CD4-positive, alpha-beta T cell treated with Interleukin-2 at 100 ng/mL for 4 hours (primary cell): ENCODE data around the gene ERP44.
"Not testable (repeated sequence)": the region's sequence is repeated elsewhere in the genome, so short reads cannot be mapped to it uniquely, and the experiment has no call there.

Experiments
- DNase-seq: peaks from one replicate; pipeline ENCODE4 v3.0.0-alpha.2; 2020; ENCODE audit warnings: low spot score

ERP44 gene

DNA sequence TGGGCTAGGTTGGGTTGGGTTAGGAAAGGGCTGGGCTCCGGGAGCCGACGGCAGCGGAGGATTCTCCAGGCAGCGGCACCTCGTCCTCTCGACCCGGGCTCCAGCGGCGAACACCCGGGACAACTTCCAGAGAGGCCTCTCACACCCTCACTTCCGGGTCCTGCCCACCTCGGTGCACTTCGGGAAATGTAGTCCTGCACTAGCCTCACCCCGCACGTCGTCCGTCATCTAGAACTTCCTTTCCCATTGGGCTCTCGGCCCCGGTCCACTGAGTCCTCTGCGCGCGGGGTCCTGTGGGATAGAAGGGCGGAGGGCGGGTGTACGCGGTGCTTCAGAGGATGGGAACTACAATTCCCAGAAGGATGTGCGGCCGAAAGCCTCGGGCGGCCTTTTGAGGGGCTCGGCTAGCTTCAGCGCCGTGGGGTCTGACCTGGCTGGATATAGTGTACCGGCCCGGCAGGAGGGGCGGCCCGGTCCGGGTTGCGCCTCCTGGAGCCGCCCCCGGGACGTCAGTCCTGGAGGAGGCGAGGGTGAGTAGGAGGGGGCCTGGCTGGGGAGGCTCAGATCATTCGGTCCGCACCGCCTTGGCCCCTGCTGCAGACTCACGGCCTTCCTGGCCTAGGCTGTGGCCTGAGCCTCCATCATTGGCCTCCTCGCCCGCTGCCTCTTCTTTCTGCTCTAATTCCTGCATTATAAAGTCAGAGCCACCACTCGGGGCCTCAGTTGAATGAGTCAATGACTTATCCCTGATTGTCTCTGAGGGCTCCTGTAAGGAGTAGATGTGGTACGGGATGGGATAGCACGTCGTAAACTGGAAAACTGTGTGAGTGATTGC is at the start of gene ERP44, which contains the start of gene INVS:
Gene ERP44 (minus strand): TSS at position 114 of the 835 bp plus-strand sequence. CDS start 160 bp downstream, outside the sequence.
Gene INVS (plus strand): TSS at position 357 of the 835 bp plus-strand sequence. CDS start 5,279 bp downstream, outside the sequence.
- peak; percentile 98 for DNase-seq

DNA sequence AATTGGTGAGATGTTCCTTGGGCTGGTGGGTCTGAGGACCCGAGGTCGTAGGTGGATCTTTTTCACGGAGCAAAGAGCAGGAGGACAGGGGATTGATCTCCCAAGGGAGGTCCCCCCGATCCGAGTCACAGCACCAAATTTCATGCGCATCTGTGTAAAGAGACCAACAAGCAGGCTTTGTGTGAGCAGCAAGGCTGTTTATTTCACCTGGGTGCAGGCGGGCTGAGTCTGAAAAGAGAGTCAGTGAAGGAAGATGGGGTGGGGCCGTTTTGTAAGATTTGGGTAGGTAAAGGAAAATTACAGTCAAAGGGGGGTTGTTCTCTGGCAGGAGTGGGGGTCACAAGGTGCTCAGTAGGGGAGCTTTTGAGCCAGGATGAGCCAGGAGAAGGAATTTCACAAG is 47.2 kb upstream of the ERP44 start:
- DNase-seq = not testable (repeated sequence)

DNA sequence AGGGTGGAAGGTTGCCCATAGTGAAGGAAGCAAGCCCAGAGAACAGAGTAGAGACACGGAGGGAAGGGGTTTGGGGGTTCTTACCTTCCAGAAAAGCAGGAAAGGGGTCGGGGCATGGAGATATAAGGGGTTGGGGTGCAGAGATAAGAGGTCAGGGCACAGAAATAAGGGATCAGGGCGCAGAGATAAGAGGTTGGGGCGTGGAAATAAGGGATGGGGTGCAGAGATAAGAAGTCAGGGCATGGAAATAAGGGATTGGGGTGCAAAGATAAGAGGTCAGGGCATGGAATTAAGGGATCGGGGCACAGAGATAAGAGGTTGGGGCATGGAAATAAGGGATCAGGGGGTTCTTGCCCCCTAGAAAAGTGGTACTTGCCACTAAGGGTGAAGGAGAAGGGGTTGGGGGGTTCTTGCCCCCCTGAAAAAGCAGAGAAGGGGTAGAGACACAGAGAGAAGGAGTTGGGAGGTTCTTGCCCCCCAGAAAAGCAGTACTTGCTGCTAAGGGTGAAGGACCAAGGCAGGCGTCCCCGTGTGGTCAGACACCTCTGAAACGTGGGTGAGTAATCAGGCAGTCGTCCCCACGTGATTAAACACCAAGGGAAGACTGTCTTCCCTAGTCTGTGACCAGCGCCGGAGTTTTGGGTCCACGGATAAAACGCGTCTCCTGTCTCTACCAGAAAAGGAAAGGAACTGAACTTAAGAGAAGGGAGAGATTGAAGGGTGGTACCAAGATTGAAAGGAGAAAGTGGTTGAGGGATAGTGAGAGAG is 46.6 kb upstream of the ERP44 start:
- not testable (repeated sequence) for DNase-seq

DNA sequence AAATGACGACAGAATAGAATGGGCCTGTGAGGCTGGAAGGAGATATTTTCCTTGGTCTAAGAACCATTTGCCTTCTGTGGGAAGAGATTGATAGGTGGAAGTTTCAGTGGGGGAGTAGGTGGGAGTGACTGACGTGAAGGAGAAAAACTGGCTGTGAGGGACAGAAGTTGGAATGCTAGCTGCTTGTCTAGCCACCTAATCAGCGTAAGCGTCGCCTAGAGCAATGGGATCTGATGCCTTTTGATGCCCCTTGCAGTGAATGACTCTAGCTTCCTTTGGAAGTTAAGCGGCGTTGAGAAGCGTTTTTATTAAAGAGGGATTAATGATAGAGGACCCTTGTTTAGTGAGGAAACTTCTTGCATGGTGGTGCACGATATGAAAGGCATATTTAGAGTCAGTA is 43.1 kb upstream of the ERP44 start:
- DNase-seq = not testable (repeated sequence)

DNA sequence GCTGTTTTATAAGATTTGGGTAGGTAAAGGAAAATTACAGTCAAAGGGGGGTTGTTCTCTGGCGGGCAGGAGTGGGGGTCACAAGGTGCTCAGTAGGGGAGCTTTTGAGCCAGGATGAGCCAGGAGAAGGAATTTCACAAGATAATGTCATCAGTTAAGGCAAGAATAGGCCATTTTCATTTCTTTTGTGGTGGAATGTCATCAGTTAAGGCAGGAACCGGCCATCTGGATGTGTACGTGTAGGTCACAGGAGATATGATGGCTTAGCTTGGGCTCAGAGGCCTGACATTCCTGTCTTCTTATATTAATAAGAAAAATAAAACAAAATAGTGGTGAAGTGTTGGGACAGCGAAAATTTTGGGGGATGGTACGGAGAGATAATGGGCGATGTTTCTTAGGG is 41.5 kb upstream of the ERP44 start:
- not testable (repeated sequence) for DNase-seq

DNA sequence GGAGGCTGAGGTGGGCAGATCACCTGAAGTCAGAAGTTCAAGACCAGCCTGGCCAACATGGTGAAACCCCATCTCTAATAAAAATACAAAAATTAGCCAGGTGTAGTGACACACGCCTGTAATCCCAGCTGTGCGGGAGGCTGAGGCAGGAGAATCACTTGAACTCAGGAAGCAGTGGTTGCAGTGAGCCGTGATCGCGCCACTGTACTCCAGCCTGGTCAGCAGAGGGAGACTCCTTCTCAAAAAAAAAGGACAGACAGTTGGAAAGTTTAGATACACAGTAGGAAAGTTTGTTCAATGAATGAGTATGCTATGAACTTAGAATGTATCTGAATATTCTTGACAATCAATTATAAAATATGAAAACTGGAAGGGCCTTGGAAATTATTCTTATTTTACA is 38.0 kb upstream of the ERP44 start:
- not testable (repeated sequence) for DNase-seq

DNA sequence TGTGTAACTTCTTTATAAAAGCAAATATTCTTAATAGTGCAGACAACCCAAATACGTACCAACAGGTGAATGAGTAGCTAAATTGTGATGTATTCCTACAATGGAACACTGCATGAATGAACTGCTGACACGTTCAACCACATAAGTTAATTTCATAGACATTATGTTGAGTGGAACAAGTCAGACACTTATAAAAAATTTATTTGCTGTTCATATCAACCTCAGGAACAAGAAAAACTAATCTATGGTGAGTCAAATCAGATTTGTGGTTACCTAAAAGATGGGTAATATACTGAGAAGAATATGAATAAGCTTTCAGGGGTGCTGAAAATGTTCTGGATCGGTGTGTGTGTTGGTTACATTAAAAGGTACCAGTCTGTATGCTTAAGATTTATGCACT is 35.9 kb upstream of the ERP44 start:
- DNase-seq = no peak

DNA sequence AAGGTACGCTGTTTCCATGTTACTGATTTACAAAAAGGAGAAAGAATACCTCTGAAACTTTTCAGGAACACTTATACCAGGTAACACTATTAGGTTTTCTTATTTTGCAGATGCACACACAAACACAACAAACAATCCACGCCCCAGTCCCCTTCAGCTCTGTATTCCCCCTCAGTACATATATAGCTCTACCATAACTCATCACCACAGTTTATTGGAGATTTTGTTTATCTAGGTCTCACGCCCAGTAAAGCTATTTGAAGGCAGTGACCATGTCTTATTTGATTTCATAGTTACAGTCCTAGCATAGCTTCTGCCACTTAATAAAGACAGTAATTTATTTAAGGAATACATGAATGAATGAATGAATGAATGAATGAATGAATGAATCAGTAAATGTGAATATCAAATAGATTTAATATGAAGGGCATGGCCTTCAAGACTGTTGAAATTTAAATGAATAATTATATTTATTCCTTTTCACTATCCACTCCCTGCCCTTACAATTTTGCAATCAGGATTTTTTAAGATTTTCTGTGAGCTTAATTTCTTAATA is 33.2 kb upstream of the ERP44 start:
- no peak for DNase-seq

DNA sequence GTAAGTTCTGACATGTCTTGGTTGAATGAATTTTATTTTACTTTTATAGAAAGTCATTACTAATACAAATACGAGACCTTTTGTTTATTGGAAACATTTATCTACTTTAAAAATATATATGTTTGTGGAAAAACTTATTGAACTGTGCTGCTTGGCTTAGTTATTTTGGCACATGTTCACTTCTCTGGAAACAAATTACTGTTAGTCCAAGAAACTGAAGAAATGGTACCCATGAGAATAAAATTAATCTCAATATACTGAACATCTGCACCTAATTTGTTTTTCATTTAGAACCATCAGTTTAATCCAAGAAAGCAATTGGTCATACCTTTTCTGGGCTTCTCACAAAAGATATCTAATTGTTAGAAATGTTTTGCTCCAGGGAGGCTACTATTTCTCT is 32.4 kb upstream of the ERP44 start:
- no peak for DNase-seq

DNA sequence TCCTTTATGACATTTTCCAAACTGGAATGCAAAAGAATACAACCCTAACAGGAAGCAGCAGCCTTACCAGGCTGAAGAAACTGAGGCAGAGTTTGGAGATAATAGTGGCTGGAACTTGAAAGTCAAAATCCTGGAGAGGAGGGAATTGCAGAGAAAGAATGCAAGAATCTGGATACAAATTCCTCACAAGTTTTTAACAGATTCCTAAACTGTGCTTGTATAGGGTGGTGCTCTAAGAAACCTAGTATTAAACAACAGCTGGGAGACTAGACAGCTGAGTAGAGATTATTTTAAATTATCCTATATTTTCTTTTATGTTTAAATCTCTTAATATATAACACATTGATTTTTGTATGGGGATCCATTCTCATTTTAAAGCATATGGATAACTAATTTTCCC is 31.0 kb upstream of the ERP44 start:
- no peak for DNase-seq

DNA sequence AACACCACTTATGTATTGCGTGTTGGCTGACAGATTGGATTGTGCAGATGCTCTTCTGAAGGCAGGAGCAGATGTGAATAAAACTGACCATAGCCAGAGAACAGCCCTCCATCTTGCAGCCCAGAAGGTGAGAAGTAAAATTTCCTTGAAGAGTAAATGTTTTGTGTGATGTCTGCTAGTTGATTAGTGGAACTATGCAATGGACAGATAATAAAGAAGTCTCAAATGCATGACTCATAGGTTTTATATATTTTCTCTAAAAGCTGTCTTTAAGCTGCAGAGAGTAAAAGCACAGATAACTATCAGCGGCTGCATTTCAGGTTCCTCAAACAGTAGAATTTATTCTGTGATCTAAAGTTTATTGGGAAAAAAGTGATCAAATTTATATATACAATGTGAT is 27.6 kb upstream of the ERP44 start:
- DNase-seq = no peak

DNA sequence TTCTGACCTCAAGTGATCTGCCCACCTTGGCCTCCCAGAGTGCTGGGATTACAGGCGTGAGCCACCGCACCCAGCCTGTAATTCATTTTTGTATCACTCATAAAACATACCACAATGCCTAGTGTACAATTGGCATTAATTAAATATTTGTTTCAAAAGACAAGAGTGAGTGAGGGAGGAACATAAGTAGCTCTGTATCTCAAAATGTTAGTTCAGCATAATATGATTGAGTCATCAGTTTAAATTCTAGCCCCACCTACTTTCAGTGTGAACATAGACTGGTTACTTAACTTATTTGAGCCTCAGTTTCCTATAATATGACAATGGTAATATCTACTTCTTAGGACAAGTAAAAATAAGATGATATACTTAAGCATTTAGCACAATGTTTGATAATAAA is 27.1 kb upstream of the ERP44 start:
- DNase-seq = no peak

DNA sequence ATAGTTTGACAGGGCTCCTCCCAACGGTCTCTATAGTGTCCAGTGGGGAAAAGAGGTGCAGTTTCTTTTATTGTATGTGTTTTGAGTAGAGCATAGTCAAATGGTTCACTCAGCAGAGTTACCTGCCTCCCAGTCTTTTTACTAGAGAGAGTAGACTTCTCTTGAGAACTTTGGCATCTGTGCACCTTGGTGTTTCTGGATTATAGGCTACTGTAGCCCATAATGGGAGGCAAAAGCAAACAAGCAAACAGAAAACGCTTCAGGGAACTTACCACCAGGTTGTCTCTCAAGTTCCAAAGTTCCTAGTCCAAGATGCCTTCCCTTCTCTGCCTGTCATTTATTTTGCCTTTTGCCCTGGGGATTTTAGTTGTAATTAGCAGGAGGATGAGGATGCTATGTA is 26.4 kb upstream of the ERP44 start:
- no peak for DNase-seq

DNA sequence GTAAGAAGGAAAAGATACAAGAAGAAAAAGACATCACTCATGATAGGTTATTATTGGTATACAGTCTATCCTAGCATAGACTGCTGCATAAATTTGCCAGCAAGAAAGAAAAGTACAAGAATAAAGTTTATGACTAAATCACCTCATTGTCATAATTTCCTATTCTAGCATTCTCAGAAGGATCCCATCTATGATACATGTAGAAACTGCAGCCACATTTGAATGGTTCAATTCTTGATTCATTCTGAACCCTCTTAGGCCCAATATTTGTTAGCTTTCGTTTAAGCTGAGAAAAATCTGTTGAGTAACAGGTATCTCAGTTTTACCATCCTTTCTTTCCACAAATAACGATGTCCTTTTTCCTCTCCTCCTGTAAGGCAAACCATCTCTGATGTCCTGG is 21.5 kb upstream of the ERP44 start:
- DNase-seq = no peak

DNA sequence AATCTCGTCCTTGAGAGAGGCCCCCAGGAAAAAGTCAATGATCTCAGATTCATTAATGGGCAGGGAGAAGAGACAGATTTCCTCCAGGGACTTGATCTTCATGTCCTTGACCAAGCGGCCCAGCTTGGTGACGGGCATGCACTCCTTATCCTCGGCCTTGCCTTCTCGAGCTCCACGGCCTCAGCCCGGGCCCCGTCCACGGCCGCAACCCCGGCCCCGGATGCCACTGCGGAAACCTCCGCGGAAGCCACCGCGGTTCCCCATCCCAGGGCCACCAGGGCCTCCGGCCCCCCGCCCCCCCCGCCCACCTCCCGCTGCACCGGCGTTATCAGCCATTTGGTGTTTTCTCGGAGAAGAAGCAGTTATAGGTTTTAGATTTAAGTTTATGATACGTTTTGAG is 18.5 kb upstream of the ERP44 start:
- no peak for DNase-seq

DNA sequence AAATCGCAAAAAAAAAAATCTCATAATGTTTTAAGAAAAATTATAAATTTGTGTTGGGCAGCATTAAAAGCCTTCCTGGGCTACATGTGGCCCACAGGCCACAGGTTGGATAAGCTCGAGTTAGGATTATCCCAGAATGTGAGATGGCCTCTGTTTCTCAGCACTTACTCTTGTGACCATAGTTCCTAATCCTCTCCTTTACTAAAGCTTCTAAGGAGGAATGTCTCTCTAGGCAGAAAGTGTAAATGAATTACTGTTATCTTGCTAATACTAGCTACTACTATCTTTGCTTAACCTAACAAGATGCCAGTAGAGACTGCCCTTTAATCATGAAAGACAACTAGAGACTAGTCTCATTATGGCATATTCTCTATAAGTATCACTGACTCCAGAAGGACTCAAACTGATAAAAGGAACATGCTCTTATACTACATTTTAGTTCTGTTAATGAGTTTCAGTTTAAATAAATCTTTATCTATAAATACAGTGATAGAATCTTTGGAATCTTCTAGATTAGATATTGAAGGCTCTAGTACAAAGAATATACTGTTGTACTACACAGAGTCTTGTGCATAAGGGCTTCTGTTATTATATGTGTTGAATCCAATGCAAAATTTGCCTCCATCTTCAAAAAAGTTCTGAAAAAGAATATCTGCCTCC is 14.0 kb upstream of the ERP44 start:
- no peak for DNase-seq

DNA sequence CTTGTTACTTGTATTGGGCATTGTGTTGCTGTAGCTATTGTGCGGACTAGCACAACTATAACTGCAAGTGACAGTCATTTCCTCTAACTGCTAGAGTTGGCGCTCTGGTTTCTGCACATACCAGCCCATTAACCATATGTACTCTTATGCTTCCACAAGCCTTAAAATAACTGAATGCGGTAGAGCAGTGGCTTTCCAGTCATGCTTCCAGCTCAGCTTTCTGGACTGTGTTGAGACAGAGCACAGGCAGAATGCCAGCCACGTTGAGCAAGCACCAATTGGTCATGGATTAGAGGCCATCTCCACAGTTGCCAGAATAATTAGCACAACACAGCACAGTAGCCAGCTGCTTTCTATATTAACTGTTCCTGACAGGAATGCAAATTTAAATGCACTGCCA is 12.4 kb upstream of the ERP44 start:
- no peak for DNase-seq

DNA sequence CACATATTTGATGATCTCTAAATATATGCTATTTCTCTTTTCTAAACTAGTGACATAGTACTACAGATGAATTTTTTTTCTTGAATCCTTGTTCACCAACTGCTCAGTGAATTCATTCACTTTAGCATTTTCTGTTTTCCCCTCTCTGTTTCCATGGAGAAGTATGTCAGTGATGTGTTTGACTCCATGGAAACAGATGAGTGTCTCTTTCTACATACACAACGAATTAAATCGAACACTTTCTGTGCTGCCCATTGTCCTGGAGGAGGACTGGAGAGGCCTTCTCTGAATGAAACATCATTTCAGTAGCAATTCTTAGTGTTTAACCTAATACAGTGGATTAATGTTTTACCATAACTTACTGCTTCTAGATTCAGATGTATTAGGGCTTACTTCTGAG is 9.8 kb upstream of the ERP44 start:
- DNase-seq = no peak

DNA sequence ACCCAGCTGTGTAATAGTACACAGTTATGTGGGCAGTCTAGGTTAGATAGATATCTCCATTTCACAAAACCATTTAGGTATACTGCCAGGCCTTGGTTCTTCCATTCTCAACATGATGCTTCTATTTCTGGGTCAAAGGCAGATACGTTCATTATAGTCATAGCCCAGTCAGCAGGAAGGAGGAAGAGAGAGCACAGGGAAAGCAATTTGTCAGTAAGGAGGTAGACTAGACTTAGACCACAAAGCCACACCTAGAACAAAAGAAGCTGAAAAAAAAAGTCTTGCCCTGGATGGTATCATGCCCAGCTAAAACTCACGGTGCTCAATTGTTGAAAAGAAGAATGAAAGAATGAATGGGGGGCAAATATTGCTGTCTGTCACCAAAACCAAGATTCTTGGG is 7.8 kb upstream of the ERP44 start:
- no peak for DNase-seq

DNA sequence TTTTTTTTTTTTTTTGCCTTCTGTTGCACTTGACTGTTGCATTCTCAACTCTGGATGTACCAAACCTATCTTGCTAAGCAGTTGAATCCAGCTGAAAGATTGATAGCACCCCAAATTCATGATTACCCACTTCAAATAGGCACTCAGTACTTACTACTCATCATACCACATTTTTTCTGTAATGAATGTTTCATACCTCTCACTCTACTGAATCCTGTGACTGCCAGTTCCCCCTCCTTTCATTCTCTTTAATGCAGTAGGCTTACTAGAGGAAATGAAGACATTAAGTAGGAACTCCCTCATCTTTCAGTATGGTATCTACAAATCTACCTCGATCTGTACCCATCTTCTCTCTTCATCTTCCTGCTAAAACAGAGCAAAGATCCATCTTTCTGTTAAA is 7.1 kb upstream of the ERP44 start:
- DNase-seq = no peak

DNA sequence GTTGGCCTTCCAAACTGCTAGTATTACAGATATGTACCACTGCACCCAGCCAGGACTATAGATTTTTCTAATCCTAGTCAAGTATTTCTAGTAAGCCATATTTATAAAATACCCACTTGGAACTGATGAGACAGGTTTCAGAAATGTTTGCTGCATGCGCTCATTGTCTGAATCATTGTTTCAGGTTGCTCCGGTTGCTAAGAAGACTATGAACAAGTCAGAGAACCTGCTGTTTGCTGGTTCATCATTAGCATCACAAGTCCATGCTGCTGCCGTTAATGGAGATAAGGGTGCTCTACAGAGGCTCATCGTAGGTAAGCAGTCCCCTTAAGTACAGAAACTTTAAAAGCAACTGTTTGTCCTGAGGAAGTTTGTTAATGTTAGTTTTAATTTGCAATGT is 5.5 kb upstream of the ERP44 start:
- no peak for DNase-seq

DNA sequence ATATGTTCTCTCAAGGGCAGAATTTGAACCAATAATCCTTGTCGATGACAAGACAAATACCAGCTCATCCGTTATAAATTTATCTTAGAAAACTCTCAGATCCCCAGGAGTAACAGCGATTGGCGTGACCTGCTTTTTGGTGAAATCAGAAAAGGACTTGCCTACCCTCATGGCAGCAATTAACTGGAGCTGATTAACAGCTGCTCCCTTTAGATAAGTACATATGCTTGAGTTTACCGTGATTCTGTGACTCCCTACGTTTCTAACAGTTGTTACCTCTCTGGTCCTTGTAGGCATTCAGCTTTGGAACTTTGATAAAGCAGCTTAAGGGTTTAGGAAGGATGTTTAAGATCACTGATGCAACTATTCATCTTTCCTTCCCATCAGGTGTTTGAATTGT is 2.8 kb upstream of the ERP44 start:
- DNase-seq = no peak
